ENCODE measurements around the gene OSBPL6. TPM values are rescaled to one million over a fixed set of nuclear protein-coding genes. Genes with fewer than 3 reads are reported as not detected.

OSBPL6 gene
- total RNA-seq, 4 donors from 2014 or later, result 1.8 to 6.1 (median 3.4) TPM

DNA sequence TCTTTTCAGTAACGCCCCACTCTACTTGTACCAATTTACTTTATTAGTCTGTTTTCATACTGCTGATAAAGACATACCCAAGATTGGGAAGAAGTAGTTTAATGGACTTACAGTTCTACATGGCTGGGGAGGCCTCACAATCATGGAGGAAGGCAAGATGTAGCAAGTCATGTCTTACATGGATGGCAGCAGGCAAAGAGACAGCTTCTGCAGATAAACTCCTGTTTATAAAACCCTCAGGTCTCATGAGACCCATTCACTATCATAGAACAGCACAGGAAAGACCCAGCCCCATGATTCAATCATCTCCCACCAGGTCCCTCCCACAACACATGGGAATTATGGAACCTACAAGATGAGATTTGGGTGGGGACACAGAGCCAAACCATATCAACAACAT lies 38.8 kb upstream of the OSBPL6 start:
- no peak overlapping the region for H3K27ac ChIP-seq
- intact Hi-C loops (cut with DNase I), result no loop called here
- WGBS, 2 donors, result 90 to 100% methylated on average over 1 of the region's 1 CpG

DNA sequence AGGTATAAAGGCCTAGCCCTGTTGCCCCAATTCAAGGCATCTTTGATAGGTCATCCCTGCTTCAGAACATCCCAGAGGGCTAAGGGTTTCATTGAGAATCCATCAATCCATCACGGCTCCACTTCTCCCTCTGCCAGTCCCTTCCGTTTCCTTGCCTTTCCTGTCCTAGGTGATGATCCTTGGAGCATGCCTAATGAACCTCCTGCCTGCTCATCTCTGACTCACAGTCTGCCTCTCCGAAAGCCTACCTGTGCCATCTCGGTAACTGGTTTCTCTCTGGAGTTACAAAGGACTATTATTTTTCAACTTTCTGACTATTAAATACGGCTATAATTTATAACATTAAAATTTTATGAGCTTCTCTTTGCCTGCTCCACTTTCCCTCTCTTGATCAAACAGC lies 36.7 kb upstream of the OSBPL6 start:
- no peak overlapping the region for H3K4me3 ChIP-seq
- no peaks in the 10 kb centered on the region for H3K36me3 ChIP-seq
- WGBS, 2 donors, result 76 to 83% methylated on average over 5 of the region's 5 CpGs
- H3K27ac ChIP-seq, result no peak overlapping the region
- DNase-seq, result no peak
- H3K4me1 ChIP-seq, result no peaks in the 10 kb centered on the region
- intact Hi-C loops (cut with DNase I), result no loop called here
- TF ChIP-seq POLR2A (IDR thresholded peaks at IDR 0.05), result no peak
- TF ChIP-seq, protein P1, sequence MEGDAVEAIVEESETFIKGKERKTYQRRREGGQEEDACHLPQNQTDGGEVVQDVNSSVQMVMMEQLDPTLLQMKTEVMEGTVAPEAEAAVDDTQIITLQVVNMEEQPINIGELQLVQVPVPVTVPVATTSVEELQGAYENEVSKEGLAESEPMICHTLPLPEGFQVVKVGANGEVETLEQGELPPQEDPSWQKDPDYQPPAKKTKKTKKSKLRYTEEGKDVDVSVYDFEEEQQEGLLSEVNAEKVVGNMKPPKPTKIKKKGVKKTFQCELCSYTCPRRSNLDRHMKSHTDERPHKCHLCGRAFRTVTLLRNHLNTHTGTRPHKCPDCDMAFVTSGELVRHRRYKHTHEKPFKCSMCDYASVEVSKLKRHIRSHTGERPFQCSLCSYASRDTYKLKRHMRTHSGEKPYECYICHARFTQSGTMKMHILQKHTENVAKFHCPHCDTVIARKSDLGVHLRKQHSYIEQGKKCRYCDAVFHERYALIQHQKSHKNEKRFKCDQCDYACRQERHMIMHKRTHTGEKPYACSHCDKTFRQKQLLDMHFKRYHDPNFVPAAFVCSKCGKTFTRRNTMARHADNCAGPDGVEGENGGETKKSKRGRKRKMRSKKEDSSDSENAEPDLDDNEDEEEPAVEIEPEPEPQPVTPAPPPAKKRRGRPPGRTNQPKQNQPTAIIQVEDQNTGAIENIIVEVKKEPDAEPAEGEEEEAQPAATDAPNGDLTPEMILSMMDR (IDR thresholded peaks at IDR 0.05), result no peak
- no peaks in the 10 kb centered on the region for H3K27me3 ChIP-seq
- H3K9me3 ChIP-seq, result no peaks in the 10 kb centered on the region

More for the DNA sequence above, 38.8 kb upstream of the OSBPL6 start:
- Histone ChIP-seq H3K9me3 (no peaks in the 10 kb centered on the region), H3K4me3 (no peak overlapping the region), H3K27me3 (no peaks in the 10 kb centered on the region), H3K36me3 (no peaks in the 10 kb centered on the region), H3K4me1 (no peaks in the 10 kb centered on the region)
- TF ChIP-seq, protein P1 (IDR thresholded peaks at IDR 0.05), result no peak
- TF ChIP-seq POLR2A (IDR thresholded peaks at IDR 0.05), result no peak
- no peak for DNase-seq

DNA sequence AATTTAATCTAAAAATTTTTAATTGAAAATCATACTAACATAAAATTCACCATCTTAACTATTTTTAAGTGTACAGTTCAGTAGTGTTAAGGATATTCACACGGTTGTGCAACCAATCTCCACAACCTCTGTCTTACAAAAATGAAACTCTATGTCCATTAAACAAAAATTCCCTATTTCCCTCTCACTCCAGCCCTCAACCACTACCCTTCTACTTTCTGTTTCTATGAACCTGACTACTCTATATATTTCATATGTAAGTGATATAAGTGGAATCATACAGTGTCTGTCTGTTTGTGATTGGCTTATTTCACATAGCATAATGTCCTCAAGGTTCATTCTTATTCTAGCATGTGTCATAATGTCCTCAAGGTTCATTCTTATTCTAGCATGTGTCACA lies 34.3 kb upstream of the OSBPL6 start:
- Histone ChIP-seq H3K27ac (no peak overlapping the region), H3K36me3 (no peaks in the 10 kb centered on the region), H3K4me3 (no peak overlapping the region), H3K4me1 (no peaks in the 10 kb centered on the region), H3K27me3 (no peaks in the 10 kb centered on the region), H3K9me3 (no peaks in the 10 kb centered on the region)
- 72 to 96% methylated on average over 1 of the region's 1 CpG for WGBS, 2 donors
- TF ChIP-seq, protein P1 (IDR thresholded peaks at IDR 0.05), result no peak
- TF ChIP-seq POLR2A (IDR thresholded peaks at IDR 0.05), result no peak
- no peak for DNase-seq
- intact Hi-C loops (cut with DNase I), result no loop called here

DNA sequence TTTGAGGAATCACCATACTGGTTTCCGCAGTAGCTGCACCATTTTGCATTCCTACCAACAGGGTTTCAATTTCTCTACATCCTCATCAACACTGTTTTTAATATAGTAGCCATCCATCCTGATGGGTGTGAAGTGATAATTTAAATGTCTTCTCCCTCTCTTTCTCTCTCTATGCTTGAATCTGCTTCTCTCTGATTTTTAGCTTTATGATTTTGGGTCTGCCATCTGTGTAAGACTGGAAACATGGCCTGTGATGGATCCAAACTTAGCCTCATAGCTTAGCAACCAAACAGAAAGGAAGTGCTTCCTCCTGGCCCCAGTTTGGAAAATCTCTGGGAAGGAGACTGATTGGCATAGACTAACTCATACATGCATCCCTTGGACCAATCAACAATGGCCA lies 33.7 kb upstream of the OSBPL6 start:
- H3K4me1 ChIP-seq, result no peaks in the 10 kb centered on the region
- DNase-seq, result no peak
- WGBS, 2 donors, result 96 to 100% methylated on average over 1 of the region's 1 CpG
- no peaks in the 10 kb centered on the region for H3K36me3 ChIP-seq
- H3K27ac ChIP-seq, result no peak overlapping the region
- TF ChIP-seq POLR2A (IDR thresholded peaks at IDR 0.05), result no peak
- TF ChIP-seq, protein P1 (IDR thresholded peaks at IDR 0.05), result no peak
- H3K4me3 ChIP-seq, result no peak overlapping the region
- no peaks in the 10 kb centered on the region for H3K27me3 ChIP-seq
- no peaks in the 10 kb centered on the region for H3K9me3 ChIP-seq
- intact Hi-C loops (cut with DNase I), result no loop called here

- Histone ChIP-seq H3K4me3 (no peak overlapping the region), H3K27ac (no peak overlapping the region), H3K9me3 (no peaks in the 10 kb centered on the region), H3K27me3 (no peaks in the 10 kb centered on the region), H3K4me1 (no peaks in the 10 kb centered on the region), H3K36me3 (no peaks in the 10 kb centered on the region)
- TF ChIP-seq, protein P1 (IDR thresholded peaks at IDR 0.05), result no peak
- TF ChIP-seq POLR2A (IDR thresholded peaks at IDR 0.05), result no peak
- no peak for DNase-seq
- intact Hi-C loops (cut with DNase I), result no loop called here
- WGBS, 2 donors, result 38 to 56% methylated on average over 4 of the region's 4 CpGs
Observed at GRCh38 chr2:178163395-178163794, 30.9 kb upstream of the OSBPL6 start.

All from esophagus squamous epithelium (tissue), 5 donors.